Activated CD8-positive, alpha-beta memory T cell treated with anti-CD3 and anti-CD28 coated beads for 48 hours (primary cell): Measurements from ENCODE around the gene TEAD4.
A peak's percentile ranks its signal among the peaks of the same experiment; 100 is the strongest.

Experiments used
- DNase-seq, 3 experiments: peaks; one replicate each; pipeline ENCODE4 v3.0.0-alpha.2; 2020; ENCODE audit warnings: low read depth in 2 of 3, low spot score in 2 of 3

TEAD4 gene

GRCh38 chr12:2959192-2959504 is at the start of gene TEAD4:
Gene TEAD4, plus strand, starts transcription at chr12:2959397.
- no peak for DNase-seq

GRCh38 chr12:2912216-2912575 is 47.0 kb upstream of the TEAD4 start:
- DNase-seq = no peak

- no peak for DNase-seq
Measured at GRCh38 chr12:2919249-2919648, 39.9 kb upstream of the TEAD4 start.

GRCh38 chr12:2922329-2922728 is 36.9 kb upstream of the TEAD4 start:
- no peak for DNase-seq

- no peak for DNase-seq
Measured at GRCh38 chr12:2923057-2923456, 36.1 kb upstream of the TEAD4 start.

DNA sequence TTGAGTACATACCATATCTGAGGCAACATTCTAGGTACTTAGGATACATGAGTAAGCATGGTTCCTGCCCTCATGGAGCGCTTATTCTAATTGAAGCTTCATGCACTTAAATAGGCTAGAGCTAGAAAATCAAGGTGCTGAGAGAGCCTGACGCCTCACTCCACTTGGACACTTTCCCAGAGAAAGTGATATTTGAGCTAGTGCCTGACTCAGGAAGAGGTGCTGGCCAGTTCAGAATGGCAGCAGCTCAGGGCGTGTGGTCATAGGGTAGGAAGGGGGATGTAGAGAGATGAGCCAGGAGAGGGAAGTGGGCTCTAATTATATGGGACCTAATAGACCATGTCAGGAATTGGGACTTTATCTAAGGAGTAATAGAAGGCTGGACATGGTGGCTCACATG is 35.2 kb upstream of the TEAD4 start:
- no peak for DNase-seq

DNA sequence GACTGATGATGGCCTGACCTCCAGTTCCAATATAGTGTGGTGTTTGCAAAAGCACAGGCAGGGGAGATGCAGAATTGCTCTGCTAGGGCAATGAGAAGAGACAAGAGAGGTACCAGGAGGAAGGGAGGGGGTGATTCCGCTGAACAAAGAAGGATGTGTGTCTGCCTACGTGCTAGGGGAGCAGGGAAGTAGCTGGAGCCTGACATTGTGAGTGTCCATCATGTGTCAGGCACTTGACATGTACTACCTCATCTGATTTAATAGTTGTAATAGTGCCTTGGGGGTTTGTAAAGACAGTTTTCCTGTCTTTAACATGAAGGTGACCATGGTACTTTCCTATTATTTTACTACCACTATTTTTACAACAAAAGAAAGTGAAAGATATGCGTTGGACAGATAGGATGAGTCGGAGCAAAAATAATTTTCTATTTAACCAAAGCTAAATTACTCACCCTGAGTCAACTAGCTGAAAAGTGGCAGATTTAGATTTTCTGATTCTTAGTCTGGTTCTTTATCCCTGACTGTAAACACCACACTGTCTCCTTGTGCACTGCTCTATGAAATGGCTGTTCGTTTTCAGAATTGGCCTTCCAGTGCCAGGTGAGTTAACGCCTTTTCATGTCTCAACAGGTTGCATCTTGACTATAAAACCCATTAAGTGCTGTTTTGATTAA is 33.7 kb upstream of the TEAD4 start:
- DNase-seq = no peak

- DNase-seq = no peak
Measured at GRCh38 chr12:2930865-2931264, 28.3 kb upstream of the TEAD4 start.

GRCh38 chr12:2933586-2933985 is 25.6 kb upstream of the TEAD4 start:
- no peak for DNase-seq

GRCh38 chr12:2934371-2934770 is 24.8 kb upstream of the TEAD4 start:
- DNase-seq = no peak

GRCh38 chr12:2936301-2936700 is 22.9 kb upstream of the TEAD4 start:
- no peak for DNase-seq

GRCh38 chr12:2937500-2937899 is 21.7 kb upstream of the TEAD4 start:
- no peak for DNase-seq

GRCh38 chr12:2939191-2939590 is 20.0 kb upstream of the TEAD4 start:
- no peak for DNase-seq

DNA sequence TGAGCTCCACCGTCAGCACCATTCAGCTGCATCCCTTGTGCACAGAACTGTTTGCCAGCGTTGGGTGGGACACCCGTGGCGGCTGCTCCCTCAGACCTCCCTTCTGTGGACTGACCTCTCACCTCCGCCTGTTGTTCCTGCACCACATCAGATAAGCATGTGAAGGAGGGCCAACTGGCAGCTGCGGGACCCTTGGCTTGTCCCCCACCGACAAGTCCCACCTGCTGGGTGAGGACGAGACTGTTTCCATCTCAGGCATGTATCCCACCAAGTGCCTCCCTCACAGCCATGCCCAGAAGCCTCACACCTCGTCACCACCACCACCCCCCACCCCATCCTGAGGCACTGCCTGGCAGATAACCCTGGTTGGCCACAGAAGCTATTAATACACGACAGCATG is 18.6 kb upstream of the TEAD4 start:
- no peak for DNase-seq

GRCh38 chr12:2941524-2941923 is 17.7 kb upstream of the TEAD4 start:
- no peak for DNase-seq

DNA sequence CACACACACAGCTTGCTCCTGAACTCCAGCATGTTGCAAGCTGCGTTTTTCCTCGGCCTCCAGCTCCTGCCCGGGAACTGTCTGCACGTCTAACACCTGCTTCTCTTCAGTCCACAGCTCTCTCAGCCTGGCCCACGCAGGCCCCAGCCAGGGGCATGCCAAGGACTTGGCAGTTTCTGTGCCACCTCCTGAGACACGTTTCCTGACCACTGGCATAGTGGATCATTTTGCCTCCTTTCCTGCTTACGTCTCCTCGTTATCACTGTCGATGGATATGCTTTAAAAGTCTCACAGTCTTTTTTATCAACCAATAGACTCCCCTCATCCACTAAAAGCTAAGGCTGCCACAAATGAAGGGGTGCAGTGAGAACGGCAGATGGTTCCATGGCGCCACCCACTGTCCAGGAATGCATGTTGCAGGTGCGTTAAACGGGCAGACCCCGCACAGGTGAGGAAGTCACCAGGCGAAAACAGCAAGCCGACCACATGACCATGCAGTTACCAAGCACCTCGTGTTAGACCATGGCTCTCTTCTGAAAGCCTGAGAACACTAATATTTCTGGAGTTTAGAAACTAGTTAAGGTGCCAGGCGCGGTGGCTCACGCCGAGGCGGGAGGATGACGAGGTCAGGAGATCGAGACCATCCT is 14.7 kb upstream of the TEAD4 start:
- DNase-seq = peak in 2 of 3 experiments; percentile 16 to 56

DNA sequence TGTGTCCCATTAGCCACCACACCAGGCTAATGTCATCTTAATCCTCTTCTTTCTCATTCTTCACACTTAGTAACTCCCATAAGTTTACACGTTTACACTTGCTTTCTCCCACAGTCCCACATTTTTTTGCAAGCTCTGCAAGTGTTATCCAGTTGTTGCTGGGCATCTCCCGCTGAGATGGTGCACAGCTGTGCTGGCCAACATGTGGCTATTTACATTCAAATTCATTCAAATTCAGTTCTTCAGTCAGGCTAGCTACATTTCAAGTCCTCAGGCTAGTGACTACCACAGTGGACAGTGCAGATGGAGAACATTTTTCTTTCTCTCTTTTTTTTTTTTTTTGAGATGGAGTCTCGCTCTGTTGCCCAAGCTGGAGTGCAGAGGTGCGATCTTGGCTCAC is 9.8 kb upstream of the TEAD4 start:
- DNase-seq = no peak

- DNase-seq = no peak
Measured at GRCh38 chr12:2955888-2956287, 3.3 kb upstream of the TEAD4 start.

DNA sequence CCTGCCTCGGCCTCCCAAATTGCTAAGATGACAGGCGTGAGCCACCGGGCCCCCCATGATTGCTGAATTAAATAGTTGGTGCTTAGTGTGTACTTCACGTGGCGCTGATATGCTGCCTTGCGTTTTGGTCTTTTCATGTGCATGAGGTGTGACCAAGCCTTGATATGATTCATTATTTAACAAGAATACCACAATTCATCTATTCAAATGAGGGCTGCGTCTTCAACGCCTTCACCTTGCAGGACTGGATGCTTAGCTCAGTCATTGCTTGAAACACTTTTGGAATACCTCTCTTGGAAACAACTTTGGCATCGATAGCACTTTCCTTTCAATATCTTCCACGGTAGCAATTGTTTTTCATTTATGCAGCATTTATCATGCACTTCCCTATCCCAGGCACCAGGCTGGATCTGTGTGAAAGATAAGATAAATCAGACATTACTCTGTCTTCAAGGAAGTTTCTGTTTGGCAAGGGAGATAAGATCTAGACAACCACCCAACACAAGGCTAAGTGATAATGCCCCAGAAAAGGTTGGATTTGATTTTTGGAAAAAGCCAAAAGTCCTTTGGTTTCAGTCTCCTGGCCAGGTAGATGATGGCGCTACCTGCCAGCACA is 1.3 kb upstream of the TEAD4 start:
- DNase-seq = no peak

- no peak for DNase-seq
Measured at GRCh38 chr12:2958432-2959191, 585 bp upstream of the TEAD4 start.

GRCh38 chr12:2959505-2960389 is 550 bp downstream of the TEAD4 start:
- DNase-seq = peak in 1 of 3 experiments; percentile 6
